NB4 (cell line): ENCODE results near the gene PHLDB3.

Experiments used
- MYC ChIP-seq: IDR thresholded peaks from 2 replicates; pipeline ENCODE4 v1.6.1; 2011; ENCODE audit warnings: low read depth, low read length
- POLR2A ChIP-seq: IDR thresholded peaks from 2 replicates; pipeline ENCODE4 v1.6.1; 2011; ENCODE audit warnings: mild to moderate bottlenecking; ENCODE audit not compliant: insufficient read length; ENCODE audit errors: extremely low read depth
- TF ChIP-seq, protein P1 (sequence below): IDR thresholded peaks from one replicate; pipeline ENCODE4 v1.5.1; 2012; ENCODE audit warnings: low read depth, low read length
- TF ChIP-seq, protein P2 (sequence below): IDR thresholded peaks from 2 replicates; pipeline ENCODE4 v1.6.1; 2011; ENCODE audit warnings: low read depth, low read length

DNA sequence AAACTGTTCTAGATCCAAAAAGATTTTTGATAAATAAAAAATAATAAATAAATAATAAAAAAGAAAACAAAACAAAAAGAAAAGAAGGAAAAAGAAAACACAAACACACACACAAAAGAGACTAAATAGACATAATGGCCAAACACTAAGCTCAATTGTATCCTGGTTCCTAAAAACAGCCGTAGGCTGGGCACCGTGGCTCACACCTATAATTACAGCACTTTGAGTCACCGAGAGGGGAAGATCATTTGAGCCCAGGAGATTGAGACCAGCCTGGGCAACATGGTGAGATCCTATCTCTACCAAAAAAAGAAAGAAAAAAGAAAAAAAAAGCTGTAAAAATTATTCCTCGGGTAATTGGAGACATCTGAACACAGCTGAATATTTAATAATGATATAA is 13.5 kb upstream of the PHLDB3 start:
- TF ChIP-seq, protein P1, sequence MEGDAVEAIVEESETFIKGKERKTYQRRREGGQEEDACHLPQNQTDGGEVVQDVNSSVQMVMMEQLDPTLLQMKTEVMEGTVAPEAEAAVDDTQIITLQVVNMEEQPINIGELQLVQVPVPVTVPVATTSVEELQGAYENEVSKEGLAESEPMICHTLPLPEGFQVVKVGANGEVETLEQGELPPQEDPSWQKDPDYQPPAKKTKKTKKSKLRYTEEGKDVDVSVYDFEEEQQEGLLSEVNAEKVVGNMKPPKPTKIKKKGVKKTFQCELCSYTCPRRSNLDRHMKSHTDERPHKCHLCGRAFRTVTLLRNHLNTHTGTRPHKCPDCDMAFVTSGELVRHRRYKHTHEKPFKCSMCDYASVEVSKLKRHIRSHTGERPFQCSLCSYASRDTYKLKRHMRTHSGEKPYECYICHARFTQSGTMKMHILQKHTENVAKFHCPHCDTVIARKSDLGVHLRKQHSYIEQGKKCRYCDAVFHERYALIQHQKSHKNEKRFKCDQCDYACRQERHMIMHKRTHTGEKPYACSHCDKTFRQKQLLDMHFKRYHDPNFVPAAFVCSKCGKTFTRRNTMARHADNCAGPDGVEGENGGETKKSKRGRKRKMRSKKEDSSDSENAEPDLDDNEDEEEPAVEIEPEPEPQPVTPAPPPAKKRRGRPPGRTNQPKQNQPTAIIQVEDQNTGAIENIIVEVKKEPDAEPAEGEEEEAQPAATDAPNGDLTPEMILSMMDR: no peak
- no peak for TF ChIP-seq POLR2A
- no peak for TF ChIP-seq MYC
- TF ChIP-seq, protein P2, sequence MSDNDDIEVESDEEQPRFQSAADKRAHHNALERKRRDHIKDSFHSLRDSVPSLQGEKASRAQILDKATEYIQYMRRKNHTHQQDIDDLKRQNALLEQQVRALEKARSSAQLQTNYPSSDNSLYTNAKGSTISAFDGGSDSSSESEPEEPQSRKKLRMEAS: no peak
